GM10847 (cell line): ENCODE data around the gene PPEF2.

Experiments
- POLR2A ChIP-seq: IDR thresholded peaks from 2 replicates; pipeline ENCODE4 v1.6.1; 2011; ENCODE audit not compliant: insufficient read length; ENCODE audit errors: extremely low read depth

PPEF2 gene, protein sequence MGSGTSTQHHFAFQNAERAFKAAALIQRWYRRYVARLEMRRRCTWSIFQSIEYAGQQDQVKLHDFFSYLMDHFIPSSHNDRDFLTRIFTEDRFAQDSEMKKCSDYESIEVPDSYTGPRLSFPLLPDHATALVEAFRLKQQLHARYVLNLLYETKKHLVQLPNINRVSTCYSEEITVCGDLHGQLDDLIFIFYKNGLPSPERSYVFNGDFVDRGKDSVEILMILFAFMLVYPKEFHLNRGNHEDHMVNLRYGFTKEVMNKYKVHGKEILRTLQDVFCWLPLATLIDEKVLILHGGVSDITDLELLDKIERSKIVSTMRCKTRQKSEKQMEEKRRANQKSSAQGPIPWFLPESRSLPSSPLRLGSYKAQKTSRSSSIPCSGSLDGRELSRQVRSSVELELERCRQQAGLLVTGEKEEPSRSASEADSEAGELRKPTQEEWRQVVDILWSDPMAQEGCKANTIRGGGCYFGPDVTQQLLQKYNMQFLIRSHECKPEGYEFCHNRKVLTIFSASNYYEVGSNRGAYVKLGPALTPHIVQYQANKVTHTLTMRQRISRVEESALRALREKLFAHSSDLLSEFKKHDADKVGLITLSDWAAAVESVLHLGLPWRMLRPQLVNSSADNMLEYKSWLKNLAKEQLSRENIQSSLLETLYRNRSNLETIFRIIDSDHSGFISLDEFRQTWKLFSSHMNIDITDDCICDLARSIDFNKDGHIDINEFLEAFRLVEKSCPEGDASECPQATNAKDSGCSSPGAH

DNA sequence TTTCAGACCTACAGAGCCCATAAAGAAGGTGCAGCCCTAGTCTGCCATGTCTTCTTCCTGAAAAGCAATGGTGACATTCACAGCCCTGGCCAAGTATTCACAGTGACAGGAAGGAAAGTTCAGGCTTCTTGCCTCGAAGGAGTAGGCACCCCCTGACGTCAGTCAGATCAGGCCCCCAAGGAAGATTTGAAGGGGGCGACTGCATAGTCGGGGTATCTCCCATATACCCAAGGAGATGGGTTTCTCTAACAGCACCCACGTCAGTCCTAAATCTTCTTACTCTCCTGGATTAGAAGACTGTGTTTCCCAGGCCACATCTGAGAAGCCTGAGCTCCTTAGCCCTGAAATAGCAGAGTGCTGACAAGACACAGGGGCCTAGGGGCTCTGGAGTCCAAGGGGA is at the start of gene PPEF2:
TSS of gene PPEF2 (minus strand) at position 101 of the 400 bp plus-strand sequence. CDS start 6,127 bp downstream, outside the sequence.
- TF ChIP-seq POLR2A = no peak

DNA sequence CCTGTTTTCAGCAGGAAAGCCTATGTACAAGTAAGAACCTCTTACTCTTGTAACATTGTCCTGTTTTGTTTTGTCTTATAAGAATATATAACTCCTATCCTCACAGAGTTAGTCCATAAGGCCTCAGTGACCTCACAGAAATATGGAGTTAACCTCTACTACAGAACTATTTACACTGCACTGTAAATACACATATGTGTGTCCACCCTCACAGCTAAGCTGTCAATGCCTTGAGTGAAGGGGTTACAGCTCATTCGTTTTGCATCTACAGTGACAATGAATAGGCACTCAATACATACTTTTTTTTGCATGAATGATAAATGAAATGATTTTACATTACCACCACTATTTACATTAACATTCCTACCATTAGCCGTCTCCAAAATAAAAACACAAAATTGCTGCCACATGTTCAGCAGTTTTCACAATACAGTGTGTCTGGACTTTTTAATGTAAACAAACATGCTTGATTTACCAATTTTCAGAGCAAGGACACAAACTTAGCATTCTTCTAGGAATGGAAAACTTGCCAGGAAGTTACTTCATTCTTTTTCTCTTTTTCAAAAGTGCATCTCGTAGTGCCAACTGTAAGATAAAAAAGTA is 48.1 kb upstream of the PPEF2 start:
- TF ChIP-seq POLR2A = no peak

DNA sequence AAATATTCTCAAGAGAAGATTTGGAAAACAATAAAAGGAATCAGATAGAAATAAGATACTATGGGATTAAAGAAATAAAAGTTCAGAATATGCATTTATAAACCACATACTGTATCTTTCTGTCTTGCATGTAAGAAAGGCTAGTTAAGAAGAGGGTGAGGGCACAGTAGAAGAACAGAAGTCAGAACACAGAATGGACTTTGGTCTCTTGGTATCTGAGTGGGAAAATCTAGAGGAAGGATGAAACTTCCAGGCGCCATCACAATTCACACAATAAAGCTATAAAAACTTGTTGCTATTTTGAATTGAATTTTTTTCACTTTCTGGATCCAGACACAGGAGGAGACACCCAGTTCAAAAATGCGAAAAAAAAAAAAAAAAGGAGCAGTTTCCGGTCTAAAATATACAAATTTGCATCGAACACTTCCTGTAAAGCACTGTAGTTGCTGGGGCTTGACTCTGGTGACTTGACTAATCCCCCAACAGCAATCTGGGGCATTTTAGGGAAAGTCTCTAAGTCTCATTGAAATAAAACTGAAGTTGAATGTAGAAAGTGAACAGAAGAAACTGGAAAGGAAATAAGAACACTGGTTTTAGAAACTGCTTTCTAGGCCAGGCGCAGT is 46.7 kb upstream of the PPEF2 start:
- no peak for TF ChIP-seq POLR2A

DNA sequence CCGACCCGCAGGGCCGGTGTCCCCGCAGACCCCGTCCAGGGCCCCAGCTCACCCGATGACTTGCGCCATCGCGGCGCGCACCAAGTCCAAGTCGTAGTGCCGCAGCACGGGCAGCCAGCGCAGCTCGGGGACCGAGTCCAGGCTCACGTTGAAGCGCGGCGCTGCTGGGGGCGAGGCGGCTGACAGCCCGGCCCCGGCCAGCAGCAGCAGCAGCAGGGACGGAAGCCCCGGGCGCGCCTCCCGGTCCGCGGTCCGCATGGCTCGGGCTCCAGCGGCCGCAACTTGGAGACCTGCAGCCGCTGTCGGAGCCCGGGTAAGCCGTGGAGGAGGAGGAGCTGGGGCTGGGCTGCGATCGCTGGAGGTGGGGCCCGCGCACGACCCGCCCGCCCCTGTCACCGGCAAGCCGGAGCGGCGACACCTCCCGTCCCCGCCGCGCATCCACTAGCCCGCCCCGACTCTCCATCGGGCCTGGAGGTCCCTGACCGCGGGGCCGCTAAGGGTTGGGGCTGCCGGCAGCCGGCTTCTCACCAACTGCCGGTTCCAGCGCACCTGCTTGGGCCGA is 38.5 kb upstream of the PPEF2 start, which contains the start of gene NAAA:
TSS of gene NAAA (minus strand) at position 322 of the 562 bp plus-strand sequence. CDS start at position 258, 64 bp downstream.
- TF ChIP-seq POLR2A = no peak

DNA sequence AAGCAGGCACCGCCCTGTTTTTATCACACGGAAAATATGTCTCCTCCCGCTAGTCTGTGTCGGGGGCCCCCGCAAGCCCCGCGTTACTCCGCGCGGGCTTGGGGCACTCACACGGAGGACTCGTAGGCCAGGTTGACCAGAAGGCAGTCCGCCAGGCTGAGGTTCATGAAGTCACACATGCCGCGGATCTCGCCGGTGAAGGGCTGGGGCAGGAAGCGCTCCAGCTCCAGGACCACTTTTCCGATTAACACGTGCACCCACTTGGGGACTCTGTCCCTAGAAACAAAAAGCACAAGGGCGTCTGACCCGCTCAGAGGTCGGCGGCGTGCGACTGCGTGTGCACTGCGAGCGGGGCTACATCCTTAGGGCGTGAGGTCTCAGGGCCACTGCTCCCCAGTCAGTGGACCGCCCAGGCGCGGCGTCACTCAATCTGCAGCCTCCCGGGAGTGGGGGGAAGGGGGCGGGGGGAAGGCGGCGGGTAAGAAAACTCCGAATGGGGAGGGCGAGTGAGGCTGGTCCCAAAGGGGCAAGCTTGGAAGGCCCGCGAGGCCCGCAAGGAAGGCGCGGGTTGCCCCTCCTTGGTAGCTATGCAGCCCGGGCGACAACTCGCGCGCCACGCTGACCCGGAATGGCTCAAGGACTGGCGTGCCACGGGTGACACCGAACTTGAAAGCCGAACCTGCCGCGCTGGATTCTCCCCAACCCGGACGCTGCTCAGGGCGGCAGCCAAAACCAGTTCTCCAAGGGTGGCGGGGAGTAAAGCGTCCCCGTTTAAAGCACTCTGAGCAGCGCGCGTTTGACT is 37.8 kb upstream of the PPEF2 start:
- peak; percentile 43 for TF ChIP-seq POLR2A

DNA sequence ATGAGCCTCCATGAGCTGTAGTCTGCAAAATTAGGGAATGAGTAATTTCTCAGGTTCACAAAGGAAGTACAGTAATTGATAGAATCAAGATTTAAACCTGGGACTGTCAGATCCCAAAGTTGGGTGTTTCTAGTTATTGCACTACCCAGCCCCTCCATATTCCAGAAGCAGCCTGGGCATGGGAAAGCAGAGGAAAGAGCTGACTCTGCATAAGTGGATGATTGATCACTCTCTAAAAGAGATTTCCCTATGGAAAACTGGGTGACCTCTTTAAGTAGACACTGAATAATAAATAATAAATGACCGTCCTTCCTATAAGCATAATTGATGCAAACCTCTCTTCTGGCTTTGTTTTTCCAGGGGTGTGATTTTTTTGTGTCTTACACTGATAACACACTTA is 33.4 kb upstream of the PPEF2 start:
- no peak for TF ChIP-seq POLR2A

DNA sequence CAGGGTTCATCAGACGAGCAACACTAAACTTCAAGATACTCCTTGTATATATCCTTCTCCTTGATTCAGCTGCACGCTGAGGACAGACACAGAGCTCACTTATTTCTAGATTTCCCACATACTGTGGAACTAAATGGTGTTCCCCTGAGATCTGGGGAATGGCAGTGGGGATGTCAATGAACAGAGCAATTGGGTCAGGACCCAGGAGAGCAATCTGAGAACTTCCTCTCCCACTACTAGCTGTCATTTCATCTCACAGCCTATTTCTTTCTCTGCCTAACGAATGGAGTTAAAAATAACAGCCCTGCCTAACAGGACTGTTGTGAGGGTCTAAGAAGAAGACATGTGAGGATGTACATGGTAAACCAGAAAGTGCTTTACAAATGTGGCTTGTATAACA is 27.9 kb upstream of the PPEF2 start:
- TF ChIP-seq POLR2A = no peak

DNA sequence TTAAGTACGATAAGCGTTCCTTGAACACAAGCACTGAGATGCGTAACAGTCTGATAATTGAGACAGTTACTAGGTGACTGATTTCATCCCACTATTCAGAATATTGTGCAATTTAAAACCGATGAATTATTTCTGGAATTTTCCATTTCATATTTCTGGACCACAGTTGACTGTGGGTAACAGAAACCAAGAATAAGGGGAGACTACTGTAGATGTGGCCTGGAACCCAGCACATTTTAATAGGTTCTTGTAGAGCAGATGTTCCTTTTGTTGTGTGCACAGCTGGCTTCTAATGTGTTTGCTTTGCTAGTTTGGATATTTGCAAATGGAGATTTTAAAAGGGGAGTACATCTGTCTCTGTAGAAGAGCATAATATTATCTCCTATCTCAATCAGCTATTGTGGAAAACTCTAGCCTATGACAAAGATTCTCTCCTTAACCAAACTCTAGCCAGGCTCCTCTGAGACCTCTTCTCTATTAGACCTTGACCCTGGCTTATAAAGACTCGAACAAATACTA is 22.1 kb upstream of the PPEF2 start:
- TF ChIP-seq POLR2A = no peak

DNA sequence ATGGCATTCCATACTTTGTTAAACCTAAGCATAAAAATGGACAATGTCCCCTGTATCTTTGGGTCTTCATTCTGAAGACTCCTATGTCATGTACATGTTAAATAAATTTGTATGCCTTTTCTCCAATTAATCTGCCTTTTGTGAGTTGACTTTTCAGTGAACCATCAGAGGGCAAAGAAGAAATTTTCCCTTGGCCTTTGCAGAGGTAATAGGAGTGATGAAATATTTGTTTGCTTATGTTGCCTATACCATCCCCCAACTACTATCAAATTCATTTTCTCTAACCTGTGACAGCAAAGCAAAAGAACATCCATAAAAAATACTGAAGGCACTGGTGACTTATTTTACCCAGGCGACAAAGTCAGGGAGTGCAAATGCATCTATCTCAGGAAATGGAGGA is 20.3 kb upstream of the PPEF2 start:
- TF ChIP-seq POLR2A = no peak

DNA sequence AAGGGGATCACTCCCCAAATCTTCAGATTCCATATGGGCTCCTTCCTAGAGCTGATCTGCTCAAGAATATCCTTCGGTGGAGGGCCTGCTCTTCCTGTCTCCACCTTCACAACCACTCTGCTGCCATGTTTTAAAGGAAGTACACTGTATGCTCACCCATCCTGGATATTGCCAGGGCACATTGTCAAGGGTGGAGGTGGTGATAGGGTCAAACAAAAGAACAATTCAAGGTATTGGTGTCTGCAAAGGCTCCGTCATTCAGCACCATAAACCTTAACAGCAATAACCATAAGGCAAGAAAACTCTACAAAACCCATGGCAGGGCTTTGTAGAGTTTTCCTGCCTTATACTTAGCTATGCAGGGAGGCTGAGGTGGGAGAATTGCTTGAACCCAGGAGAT is 19.7 kb upstream of the PPEF2 start:
- no peak for TF ChIP-seq POLR2A

DNA sequence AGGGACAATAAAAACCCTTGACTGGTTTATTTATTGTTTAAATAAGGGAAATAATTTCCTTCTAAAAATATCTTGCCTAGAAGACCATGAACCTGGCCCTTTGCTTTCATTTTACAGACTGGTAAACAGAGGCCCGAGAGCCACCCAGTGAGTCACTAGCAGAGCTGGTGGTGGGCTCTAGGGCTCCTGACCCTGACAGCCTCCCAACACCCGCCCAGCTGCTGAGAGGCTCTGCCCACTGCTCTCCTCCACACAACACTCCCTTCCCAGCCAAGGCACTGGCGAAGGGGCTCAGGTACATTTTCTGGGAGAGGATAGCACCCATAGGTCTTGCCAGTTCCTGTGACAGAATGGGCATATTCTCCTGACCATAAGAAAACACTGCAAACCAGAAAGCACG is 18.1 kb upstream of the PPEF2 start:
- TF ChIP-seq POLR2A = no peak

DNA sequence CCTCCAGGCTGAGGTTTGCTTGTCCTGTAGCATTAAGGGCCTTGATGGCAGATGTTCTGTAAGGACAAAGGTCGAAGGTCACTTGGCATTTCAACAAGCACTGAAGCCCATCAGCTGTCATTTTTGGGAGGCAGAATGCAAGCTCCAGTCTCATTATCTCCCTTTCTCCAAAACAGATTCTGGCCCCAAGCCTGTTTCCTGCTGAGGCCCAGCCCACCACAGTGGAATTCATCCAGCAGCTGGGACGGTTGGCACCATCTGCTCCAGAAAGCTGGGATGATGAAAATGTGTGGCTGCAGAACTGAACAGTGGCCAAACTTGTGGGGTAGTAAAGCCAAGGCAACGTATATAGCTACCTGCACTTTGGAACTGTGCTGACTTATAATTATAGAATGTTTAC is 17.7 kb upstream of the PPEF2 start:
- TF ChIP-seq POLR2A = no peak

DNA sequence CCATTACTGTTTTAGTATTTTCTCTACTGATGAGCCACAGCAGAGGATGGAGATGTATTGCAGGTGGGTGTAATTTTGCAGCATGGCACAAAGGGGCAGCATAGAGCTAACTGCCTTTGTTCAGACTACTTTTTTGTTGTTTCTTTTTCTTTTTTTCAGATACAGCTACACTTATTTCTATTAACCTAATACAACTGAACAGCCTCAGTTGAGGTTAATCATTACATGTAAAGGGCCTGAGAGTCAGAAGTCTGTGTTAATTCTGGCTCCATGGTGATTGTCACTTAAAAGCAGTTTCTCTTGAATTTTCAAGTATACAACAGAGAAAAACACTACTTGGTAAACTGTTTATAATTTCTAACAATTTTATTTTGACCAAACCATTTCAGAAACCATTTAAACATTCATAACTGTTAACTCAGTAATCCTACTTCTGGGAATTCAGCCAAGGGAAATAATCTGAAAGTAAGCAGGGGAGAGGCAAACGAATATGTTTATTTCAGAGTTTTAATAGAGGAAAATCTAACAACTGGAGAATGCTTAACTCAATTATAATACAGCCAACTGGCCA is 13.9 kb upstream of the PPEF2 start:
- TF ChIP-seq POLR2A = no peak

DNA sequence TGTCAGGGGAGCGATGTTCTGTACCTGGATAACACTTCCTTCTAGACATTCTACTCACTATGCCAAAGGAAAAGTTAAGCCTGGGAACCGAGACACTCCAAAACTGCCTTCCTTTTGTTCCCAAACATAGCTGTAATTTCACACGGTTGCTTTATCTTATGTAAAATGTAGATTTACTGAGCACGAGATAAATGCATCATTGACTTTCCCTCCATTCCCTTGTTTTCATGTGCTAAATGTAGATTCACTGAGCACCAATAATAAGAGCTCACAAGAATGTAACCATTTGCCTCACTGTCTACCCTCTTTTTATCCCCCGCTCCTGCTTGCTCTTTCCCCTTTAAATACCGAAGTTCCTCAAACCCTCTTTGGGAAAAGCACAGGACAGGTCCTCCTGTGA is 10.7 kb upstream of the PPEF2 start:
- no peak for TF ChIP-seq POLR2A

DNA sequence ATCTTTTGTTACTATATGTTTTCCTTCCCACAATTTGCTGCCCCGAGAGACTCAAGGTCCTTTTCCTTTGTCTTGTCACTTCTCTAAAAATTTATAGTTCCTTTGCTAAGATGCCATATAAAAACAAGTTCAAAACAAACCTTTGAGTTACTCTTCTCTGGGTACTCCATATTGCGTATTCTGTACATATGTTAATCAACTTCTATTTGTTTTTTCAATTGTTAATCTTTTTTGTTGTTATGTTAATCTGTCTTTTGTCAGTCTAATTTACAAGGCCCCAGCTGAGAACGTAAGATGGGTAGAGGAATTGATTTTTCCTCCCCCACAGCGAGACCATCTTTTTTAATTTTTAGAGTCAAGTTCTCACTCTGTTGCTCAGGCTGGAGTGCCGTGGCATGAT is 7.2 kb upstream of the PPEF2 start:
- TF ChIP-seq POLR2A = no peak
